ENCODE data around the gene CTNNA1. TPM values are rescaled to one million over a fixed set of nuclear protein-coding genes. Genes with fewer than 3 reads are reported as not detected.

The CTNNA1 gene
- total RNA-seq, 3 donors from 2014 or later (not counting 1 experiment from before 2014, with no cell fraction given) = 34.4 to 53.0 (median 49.8) TPM

DNA sequence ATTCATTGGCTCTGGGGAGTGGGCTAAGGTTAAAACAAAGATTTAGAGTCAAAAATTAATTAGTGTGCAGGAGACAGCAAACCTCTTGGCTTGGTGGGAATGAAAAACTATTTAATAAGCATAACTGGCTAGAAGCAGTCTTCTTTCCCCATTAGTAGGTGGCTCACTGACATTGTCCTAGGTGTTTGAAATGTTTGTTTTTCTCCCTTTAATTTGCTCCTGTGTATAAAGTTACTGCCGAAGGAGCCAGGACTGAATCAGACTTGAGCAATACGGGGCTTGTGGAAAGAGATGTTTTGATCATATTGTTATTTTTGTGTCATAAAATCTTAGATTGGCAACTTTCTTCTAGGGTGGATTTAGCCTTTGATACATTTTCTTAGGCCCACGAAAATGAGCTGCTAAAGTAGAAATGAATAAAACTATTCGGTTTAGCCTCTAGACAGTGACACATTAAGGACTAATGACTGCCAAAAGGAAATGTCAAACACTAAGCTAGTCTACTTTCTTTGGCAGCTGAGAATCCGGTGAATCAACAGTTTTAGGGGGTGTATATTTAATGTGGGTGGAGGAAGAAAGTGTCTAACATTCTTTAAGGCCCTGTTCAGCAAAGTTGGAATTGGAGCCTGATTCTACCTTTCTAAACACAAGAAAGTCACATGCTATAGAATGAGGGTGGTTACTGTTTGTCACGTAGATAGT lies 91.7 kb downstream of the CTNNA1 start:
- H3K9me3 Mint-ChIP-seq = no peaks in the 10 kb centered on the region
- no peak overlapping the region for H3K4me3 ChIP-seq (ENCODE audit: low read length)
- TF ChIP-seq, protein P1, sequence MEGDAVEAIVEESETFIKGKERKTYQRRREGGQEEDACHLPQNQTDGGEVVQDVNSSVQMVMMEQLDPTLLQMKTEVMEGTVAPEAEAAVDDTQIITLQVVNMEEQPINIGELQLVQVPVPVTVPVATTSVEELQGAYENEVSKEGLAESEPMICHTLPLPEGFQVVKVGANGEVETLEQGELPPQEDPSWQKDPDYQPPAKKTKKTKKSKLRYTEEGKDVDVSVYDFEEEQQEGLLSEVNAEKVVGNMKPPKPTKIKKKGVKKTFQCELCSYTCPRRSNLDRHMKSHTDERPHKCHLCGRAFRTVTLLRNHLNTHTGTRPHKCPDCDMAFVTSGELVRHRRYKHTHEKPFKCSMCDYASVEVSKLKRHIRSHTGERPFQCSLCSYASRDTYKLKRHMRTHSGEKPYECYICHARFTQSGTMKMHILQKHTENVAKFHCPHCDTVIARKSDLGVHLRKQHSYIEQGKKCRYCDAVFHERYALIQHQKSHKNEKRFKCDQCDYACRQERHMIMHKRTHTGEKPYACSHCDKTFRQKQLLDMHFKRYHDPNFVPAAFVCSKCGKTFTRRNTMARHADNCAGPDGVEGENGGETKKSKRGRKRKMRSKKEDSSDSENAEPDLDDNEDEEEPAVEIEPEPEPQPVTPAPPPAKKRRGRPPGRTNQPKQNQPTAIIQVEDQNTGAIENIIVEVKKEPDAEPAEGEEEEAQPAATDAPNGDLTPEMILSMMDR (IDR thresholded peaks at IDR 0.05) = no peak
- no peaks in the 10 kb centered on the region for H3K27me3 Mint-ChIP-seq (ENCODE audit: low read depth in 2 of 2)
- no peaks in the 10 kb centered on the region for H3K36me3 Mint-ChIP-seq
- DNase-seq (no peak), ATAC-seq (no peak)
- no peaks in the 10 kb centered on the region for H3K4me1 ChIP-seq (ENCODE audit: control insufficient read depth, insufficient read depth, low read length)
- no peaks in the 10 kb centered on the region for H3K27me3 ChIP-seq (ENCODE audit: control insufficient read depth, insufficient read depth, low read length)
- no peak overlapping the region for H3K4me3 Mint-ChIP-seq
- intact Hi-C loops (cut with micrococcal nuclease) = no loop called here
- peaks cover 6 to 18% of the 10 kb centered on the region in 2 donors for H3K4me1 Mint-ChIP-seq
- H3K9me3 ChIP-seq (ENCODE audit: control insufficient read depth, insufficient read depth, low read length) = no peaks in the 10 kb centered on the region
- H3K27ac Mint-ChIP-seq = no peak overlapping the region
- H3K36me3 ChIP-seq (ENCODE audit: control insufficient read depth, insufficient read depth, low read length) = no peaks in the 10 kb centered on the region
- H3K27ac ChIP-seq (ENCODE audit: low read length) = no peak overlapping the region
- 92% methylated on average over 6 of the region's 6 CpGs for WGBS (ENCODE audit: insufficient coverage)

DNA sequence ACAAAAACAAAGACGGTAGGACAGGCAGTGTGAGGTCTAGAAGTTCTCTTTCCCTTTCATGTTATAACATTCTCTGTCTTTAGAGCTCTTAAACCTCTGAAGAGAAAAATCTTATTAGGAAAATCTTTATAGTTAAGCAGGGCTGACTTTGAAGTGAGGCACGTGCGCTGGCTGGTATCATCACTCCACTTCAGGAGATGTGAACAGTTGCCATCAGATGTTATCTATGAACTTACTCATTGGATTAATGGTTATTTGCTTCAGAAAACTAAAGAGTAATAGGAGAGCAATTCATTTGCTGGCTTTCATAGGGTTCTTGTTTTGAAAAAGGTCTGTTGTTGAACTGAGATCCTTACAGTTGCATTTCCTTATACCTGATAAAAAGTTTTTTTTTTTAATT lies 96.2 kb downstream of the CTNNA1 start:
- intact Hi-C loops (cut with micrococcal nuclease) = no loop called here
- H3K9me3 Mint-ChIP-seq = no peaks in the 10 kb centered on the region
- no peak for DNase-seq
- WGBS (ENCODE audit: insufficient coverage) = 60% methylated on average over 1 of the region's 3 CpGs
- Histone ChIP-seq H3K27ac (ENCODE audit: low read length) (no peak overlapping the region), H3K4me1 (ENCODE audit: control insufficient read depth, insufficient read depth, low read length) (no peaks in the 10 kb centered on the region), H3K36me3 (ENCODE audit: control insufficient read depth, insufficient read depth, low read length) (no peaks in the 10 kb centered on the region), H3K9me3 (ENCODE audit: control insufficient read depth, insufficient read depth, low read length) (no peaks in the 10 kb centered on the region), H3K4me3 (ENCODE audit: low read length) (no peak overlapping the region), H3K27me3 (ENCODE audit: control insufficient read depth, insufficient read depth, low read length) (no peaks in the 10 kb centered on the region)
- no peaks in the 10 kb centered on the region for H3K36me3 Mint-ChIP-seq
- no peak overlapping the region for H3K27ac Mint-ChIP-seq
- H3K4me1 Mint-ChIP-seq = peaks cover 6 to 27% of the 10 kb centered on the region in 2 donors
- TF ChIP-seq, protein P1 (IDR thresholded peaks at IDR 0.05) = no peak
- no peak for ATAC-seq
- no peak overlapping the region for H3K4me3 Mint-ChIP-seq
- no peaks in the 10 kb centered on the region for H3K27me3 Mint-ChIP-seq (ENCODE audit: low read depth in 2 of 2)

DNA sequence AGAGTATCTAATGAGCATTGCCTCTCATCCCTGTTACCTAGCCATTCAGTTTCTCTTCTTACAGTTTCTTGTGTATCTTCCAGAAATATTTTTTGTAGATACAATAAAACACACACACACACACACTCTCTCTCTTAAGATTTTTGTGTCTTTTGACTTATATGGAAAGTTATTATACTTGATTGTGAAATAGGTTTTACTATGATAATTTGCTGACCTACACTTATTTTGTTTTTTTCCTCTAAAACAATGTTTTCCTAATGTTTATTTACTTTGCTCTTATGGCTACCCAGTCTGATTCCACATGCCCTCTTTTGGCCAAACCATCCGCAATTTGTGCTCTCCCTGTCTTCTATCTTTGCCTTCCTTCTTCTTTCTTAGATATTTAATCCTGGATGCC lies 96.7 kb downstream of the CTNNA1 start:
- no peaks in the 10 kb centered on the region for H3K27me3 ChIP-seq (ENCODE audit: control insufficient read depth, insufficient read depth, low read length)

More for the DNA sequence above, 96.7 kb downstream of the CTNNA1 start:
- H3K4me3 ChIP-seq (ENCODE audit: low read length) = no peak overlapping the region
- Mint-ChIP-seq H3K36me3 (no peaks in the 10 kb centered on the region), H3K27ac (no peak overlapping the region), H3K4me1 (peaks cover 6 to 27% of the 10 kb centered on the region in 2 donors), H3K4me3 (no peak overlapping the region), H3K9me3 (no peaks in the 10 kb centered on the region), H3K27me3 (ENCODE audit: low read depth in 2 of 2) (no peaks in the 10 kb centered on the region)
- 97% methylated on average over 1 of the region's 1 CpG for WGBS (ENCODE audit: insufficient coverage)
- DNase-seq (no peak), ATAC-seq (no peak)
- H3K9me3 ChIP-seq (ENCODE audit: control insufficient read depth, insufficient read depth, low read length) = no peaks in the 10 kb centered on the region
- no peak overlapping the region for H3K27ac ChIP-seq (ENCODE audit: low read length)
- intact Hi-C loops (cut with micrococcal nuclease) = no loop called here
- no peaks in the 10 kb centered on the region for H3K36me3 ChIP-seq (ENCODE audit: control insufficient read depth, insufficient read depth, low read length)
- no peaks in the 10 kb centered on the region for H3K4me1 ChIP-seq (ENCODE audit: control insufficient read depth, insufficient read depth, low read length)
- TF ChIP-seq, protein P1 (IDR thresholded peaks at IDR 0.05) = no peak

Data from natural killer cell (primary cell).